Measurements from ENCODE around the gene HOXB5. TPM values are rescaled to one million over a fixed set of nuclear protein-coding genes. Genes with fewer than 3 reads are reported as not detected.

Gene HOXB5
- total RNA-seq, 2 experiments from 2014 or later: 0.20 TPM; not detected in 1

DNA sequence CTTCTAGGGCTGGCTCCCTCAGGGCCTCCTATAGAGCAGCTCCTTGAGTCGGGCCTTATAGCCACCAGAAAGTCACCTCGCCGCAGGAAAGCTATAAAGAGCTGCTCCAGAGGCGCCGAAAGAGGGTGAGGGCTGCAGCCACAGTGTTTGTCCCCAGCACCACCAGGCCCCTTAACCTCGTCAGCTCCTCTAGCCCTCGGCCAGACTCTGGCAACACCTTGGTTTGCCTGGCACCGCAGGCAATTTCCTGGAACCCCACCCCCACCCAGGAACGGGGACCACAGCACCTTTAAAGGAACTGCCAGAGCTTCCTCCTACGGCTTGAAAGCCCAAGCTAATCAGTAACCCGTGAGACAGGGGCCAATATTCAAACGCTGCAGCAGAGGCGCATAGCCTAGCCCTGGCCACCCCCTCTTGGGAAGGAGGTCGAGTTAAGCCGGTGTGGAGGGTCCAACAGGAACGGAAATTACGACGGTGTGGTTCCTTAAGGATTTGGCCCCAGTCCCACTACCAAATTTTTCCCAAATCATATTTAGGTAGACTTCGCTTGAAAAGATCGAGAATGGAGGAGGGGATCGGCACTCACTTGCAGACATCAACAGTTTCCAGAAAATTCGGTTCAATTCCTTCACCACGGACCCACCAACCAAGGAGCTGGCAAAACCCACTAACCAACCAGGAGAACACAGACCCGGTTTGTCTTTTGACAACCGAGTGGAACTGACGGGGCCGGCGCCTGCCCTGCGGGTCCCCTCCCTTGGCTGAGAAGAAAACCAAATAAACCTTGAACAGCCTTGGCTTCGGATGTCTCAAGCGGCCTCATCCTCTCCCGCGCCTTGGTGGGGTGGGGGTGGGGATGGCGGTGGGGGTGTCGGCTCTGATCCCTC lies 8.2 kb upstream of the HOXB5 start:
- Mint-ChIP-seq H3K9me3 (no peaks in the 10 kb centered on the region), H3K36me3 (ENCODE audit: low read depth) (no peaks in the 10 kb centered on the region), H3K4me1 (peaks cover 51% of the 10 kb centered on the region), H3K27me3 (peaks cover 96% of the 10 kb centered on the region), H3K4me3 (no peak overlapping the region), H3K27ac (no peak overlapping the region)
- DNase-seq: no peak
- POLR2A ChIA-PET: interaction anchor here (0.8 to 2.1 kb wide), 4 partner anchors 8 to 14 kb away, joined by 3 to 7 read pairs (median 4); partner anchors contain the start of gene HOXB5
- CTCF ChIA-PET: interaction anchor here (0.6 to 1.8 kb wide), 13 partner anchors 9 to 522 kb away, joined by 3 to 8 read pairs (median 4); partner anchors contain the start of gene HOXB7

GRCh38 chr17:48601207-48601538 lies 7.6 kb upstream of the HOXB5 start:
- Mint-ChIP-seq H3K9me3 (no peaks in the 10 kb centered on the region), H3K4me3 (no peak overlapping the region), H3K27ac (no peak overlapping the region), H3K27me3 (peaks cover 96% of the 10 kb centered on the region), H3K4me1 (peaks cover 57% of the 10 kb centered on the region), H3K36me3 (ENCODE audit: low read depth) (no peaks in the 10 kb centered on the region)
- POLR2A ChIA-PET: interaction anchor here (1.0 to 2.1 kb wide), 3 partner anchors 8 to 13 kb away, joined by 3 to 7 read pairs (median 5); partner anchors contain the start of gene HOXB5
- CTCF ChIA-PET: interaction anchor here (0.6 to 1.8 kb wide), 11 partner anchors 9 to 321 kb away, joined by 3 to 8 read pairs (median 4); partner anchors contain the start of gene HOXB7
- DNase-seq: no peak

DNA sequence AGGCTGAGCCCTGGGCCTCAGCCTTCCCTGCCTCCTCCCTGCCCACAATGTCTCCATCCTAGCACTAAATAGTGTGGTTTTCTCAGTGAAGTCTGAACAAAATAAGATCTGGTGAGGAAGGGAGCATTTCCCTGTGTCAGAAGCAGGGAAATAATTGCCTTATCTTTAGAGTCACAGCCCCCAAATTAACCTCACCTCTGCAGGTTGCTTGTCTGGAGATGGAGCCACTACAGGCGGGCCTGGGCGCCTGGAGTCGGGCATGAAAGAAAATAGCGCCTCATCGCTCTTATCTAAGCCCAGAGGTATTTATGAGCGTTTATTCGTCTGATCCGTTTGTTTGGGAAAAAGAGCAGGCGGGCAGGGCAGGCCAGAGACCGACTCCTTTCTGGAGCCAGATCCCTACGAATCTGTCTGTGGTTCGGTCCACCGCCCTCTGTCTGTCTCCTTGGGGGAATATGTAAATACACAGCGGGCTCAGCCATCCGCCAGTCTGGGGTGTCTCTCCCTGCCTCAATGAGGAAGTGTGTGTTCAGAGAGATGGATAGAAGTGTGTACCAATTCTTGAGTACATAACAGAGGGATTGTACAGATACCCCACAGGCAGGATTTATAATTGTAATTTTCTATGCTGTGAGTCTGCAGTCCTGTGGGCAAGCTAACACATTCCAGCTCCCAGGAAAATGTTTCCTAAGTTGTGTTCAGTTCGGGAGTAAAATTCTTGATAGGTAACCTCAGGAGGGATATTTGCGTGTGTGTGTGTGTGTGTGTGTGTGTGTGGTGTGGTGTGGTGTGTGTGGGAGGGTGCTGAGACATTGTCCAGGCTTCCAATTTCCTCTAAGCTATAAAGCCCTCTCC lies 6.9 kb upstream of the HOXB5 start:
- Mint-ChIP-seq H3K4me1 (peaks cover 60% of the 10 kb centered on the region), H3K27me3 (peaks cover 97% of the 10 kb centered on the region), H3K36me3 (ENCODE audit: low read depth) (no peaks in the 10 kb centered on the region), H3K4me3 (no peak overlapping the region), H3K9me3 (no peaks in the 10 kb centered on the region), H3K27ac (no peak overlapping the region)
- ChIA-PET POLR2A (interaction anchor here (0.6 to 2.1 kb wide), 4 partner anchors 8 to 121 kb away, joined by 3 to 7 read pairs (median 4); partner anchors contain the start of gene HOXB5), CTCF (interaction anchor here (0.9 to 1.8 kb wide), 9 partner anchors 10 to 292 kb away, joined by 3 to 8 read pairs (median 5); partner anchors contain the start of gene HOXB7)
- DNase-seq: no peak

GRCh38 chr17:48599354-48599753 lies 5.8 kb upstream of the HOXB5 start:
- Mint-ChIP-seq H3K36me3 (ENCODE audit: low read depth) (no peaks in the 10 kb centered on the region), H3K4me1 (peaks cover 58% of the 10 kb centered on the region), H3K27me3 (peaks cover 94% of the 10 kb centered on the region), H3K4me3 (no peak overlapping the region), H3K9me3 (no peaks in the 10 kb centered on the region), H3K27ac (no peak overlapping the region)
- no peak for DNase-seq
- CTCF ChIA-PET: interaction anchor here (1.4 to 1.5 kb wide), 2 partner anchors 13 to 19 kb away, joined by 4 read pairs; no protein-coding TSS in a partner anchor
- POLR2A ChIA-PET: no interaction called here

- H3K27ac Mint-ChIP-seq: no peak overlapping the region
These were observed 5.2 kb upstream of the HOXB5 start for GRCh38 chr17:48598736-48599135.

DNA sequence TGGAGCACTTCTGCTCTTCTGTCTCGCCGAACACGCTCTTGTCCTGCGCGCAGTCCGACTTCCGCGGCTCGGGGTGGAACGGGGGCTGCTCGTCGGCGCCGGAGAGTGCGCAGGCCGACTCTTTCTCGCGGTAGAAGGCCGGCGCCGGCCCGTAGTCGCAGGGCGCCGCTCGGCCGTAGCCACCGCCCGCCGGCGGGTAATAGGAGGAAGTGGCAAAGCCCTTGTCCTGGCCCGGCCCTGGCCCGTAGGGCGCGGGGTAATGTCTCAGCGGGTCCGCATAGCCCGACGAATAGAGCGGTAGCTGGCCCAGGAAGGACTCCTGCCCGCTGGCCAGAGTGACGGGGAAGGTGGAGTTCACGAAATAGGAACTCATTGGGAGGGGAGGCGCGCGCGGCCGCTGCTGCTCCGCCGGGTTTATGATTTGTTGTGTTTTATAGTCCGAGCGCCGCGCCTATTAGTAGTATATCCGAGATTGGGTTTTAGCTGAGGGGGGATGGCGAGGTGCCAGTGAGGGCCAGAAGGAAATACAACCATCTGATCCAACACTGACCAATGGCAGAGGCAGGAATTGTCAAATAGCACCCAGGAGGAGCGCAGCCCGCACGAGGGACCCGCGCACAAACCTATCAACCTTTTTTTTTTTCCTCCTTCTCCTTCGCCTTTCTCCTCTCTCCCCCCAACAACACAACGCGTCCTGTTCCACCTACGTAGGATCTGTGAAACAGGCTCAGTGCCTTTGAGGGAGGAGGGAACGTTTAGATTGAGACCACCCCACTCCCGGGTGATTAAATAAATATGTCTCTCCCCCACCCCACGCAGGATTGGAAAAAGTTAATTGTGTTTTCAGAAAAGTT lies 4.4 kb upstream of the HOXB5 start:
- H3K27me3 Mint-ChIP-seq: peaks cover 91% of the 10 kb centered on the region
- no peaks in the 10 kb centered on the region for H3K36me3 Mint-ChIP-seq (ENCODE audit: low read depth)
- ChIA-PET CTCF (interaction anchor here (1.4 to 1.5 kb wide), 2 partner anchors 15 to 21 kb away, joined by 4 read pairs; no protein-coding TSS in a partner anchor), POLR2A (no interaction called here)
- peak overlapping the region; percentile 80 for H3K4me3 Mint-ChIP-seq
- H3K9me3 Mint-ChIP-seq: no peaks in the 10 kb centered on the region
- DNase-seq: peak; percentile 49
- H3K4me1 Mint-ChIP-seq: peaks cover 59% of the 10 kb centered on the region
- H3K27ac Mint-ChIP-seq: no peak overlapping the region

More at GRCh38 chr17:48598736-48599135, 5.2 kb upstream of the HOXB5 start:
- Mint-ChIP-seq H3K27me3 (peaks cover 92% of the 10 kb centered on the region), H3K36me3 (ENCODE audit: low read depth) (no peaks in the 10 kb centered on the region), H3K4me1 (peaks cover 59% of the 10 kb centered on the region), H3K9me3 (no peaks in the 10 kb centered on the region), H3K4me3 (no peak overlapping the region)
- ChIA-PET CTCF (interaction anchor here (1.4 to 1.5 kb wide), 2 partner anchors 14 to 20 kb away, joined by 4 read pairs; no protein-coding TSS in a partner anchor), POLR2A (no interaction called here)
- DNase-seq: no peak

GRCh38 chr17:48597528-48597777 lies 3.9 kb upstream of the HOXB5 start:
- Mint-ChIP-seq H3K27me3 (peaks cover 90% of the 10 kb centered on the region), H3K9me3 (no peaks in the 10 kb centered on the region), H3K27ac (no peak overlapping the region), H3K4me3 (peak overlapping the region; percentile 80), H3K4me1 (peaks cover 59% of the 10 kb centered on the region), H3K36me3 (ENCODE audit: low read depth) (no peaks in the 10 kb centered on the region)
- no peak for DNase-seq
- ChIA-PET POLR2A (no interaction called here), CTCF (no interaction called here)

GRCh38 chr17:48596735-48597527 lies 3.4 kb upstream of the HOXB5 start:
- H3K36me3 Mint-ChIP-seq (ENCODE audit: low read depth): no peaks in the 10 kb centered on the region
- no peaks in the 10 kb centered on the region for H3K9me3 Mint-ChIP-seq
- peaks cover 88% of the 10 kb centered on the region for H3K27me3 Mint-ChIP-seq
- no peak overlapping the region for H3K27ac Mint-ChIP-seq
- peak overlapping the region; percentile 80 for H3K4me3 Mint-ChIP-seq
- peaks cover 55% of the 10 kb centered on the region for H3K4me1 Mint-ChIP-seq
- DNase-seq: no peak
- ChIA-PET CTCF (interaction anchor here (0.6 to 2.0 kb wide), 4 partner anchors 22 to 246 kb away, joined by 3 to 6 read pairs (median 4); no protein-coding TSS in a partner anchor), POLR2A (interaction anchor here (0.8 kb wide), 1 partner anchor 263 kb away, joined by 3 read pairs; no protein-coding TSS in a partner anchor)

GRCh38 chr17:48596000-48596734 lies 2.6 kb upstream of the HOXB5 start:
- Mint-ChIP-seq H3K4me1 (peaks cover 53% of the 10 kb centered on the region), H3K4me3 (peak overlapping the region; percentile 80), H3K9me3 (no peaks in the 10 kb centered on the region), H3K36me3 (ENCODE audit: low read depth) (no peaks in the 10 kb centered on the region), H3K27ac (no peak overlapping the region), H3K27me3 (peaks cover 88% of the 10 kb centered on the region)
- ChIA-PET CTCF (interaction anchor here (0.6 to 5.8 kb wide), 7 partner anchors 22 to 333 kb away, joined by 3 to 62 read pairs (median 6); no protein-coding TSS in a partner anchor), POLR2A (interaction anchor here (0.8 kb wide), 1 partner anchor 262 kb away, joined by 3 read pairs; no protein-coding TSS in a partner anchor)
- peak; percentile 50 for DNase-seq

DNA sequence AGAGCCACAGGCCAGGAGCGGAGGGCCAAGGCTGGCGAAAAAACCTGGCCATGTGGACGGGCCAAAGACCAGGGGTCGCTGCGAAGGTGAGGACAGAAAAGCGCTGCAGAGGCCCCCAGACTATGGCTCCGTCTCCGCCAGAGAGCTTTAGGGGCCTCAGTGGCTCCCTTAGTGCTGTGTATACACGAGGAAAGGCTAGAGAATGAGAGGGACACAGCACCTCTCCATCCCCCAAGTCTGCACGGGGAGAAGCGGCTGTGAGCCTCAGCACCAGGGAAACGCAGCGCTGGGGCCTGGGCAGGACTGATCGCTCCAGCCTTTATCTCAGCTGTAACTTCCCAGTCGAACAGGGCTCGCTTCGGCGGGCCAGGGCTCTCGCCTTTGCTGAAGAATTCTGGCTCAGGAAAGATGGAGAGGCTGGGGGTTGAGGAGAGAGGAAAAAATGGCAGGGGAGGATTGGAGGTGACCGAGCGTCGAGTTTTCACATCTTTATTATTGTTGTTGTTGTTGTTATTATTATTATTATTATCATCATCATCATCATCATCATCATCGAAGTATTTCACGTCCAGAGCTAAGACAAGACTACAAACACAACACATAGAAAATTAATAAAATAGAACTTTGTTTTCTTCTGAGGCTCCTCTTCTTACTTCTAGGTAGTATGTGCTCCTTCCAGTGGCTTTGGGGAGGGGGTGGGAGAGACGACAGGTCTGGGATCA lies 1.9 kb upstream of the HOXB5 start:
- Mint-ChIP-seq H3K27ac (no peak overlapping the region), H3K4me3 (no peak overlapping the region), H3K4me1 (peaks cover 53% of the 10 kb centered on the region), H3K27me3 (peaks cover 86% of the 10 kb centered on the region), H3K9me3 (no peaks in the 10 kb centered on the region), H3K36me3 (ENCODE audit: low read depth) (no peaks in the 10 kb centered on the region)
- no peak for DNase-seq
- ChIA-PET POLR2A (interaction anchor here (0.8 kb wide), 1 partner anchor 17 kb away, joined by 3 read pairs; no protein-coding TSS in a partner anchor), CTCF (interaction anchor here (0.6 to 5.8 kb wide), 8 partner anchors 23 to 513 kb away, joined by 3 to 62 read pairs (median 6); no protein-coding TSS in a partner anchor)

All from activated CD4-positive, alpha-beta memory T cell treated with anti-CD3 and anti-CD28 coated beads, Interleukin-2, amount 10 ng/mL, durations not matched to agents 7 days and 5 days (primary cell).